HEK293 (cell line): Measurements from ENCODE around the gene KIF17.

Experiments
- CTCF ChIA-PET: fragments of 350-600 bp; formaldehyde crosslinking; extraction: SDS; loops from one replicate; lab custom pipeline; 2021; ENCODE audit warnings: antibody characterized with exemption; lab: Yijun Ruan, JAX
- POLR2A ChIA-PET: fragments of 300-600 bp; formaldehyde crosslinking; extraction: SDS; loops from one replicate; lab custom pipeline; 2020; ENCODE audit warnings: antibody characterized with exemption, inconsistent platforms; lab: Yijun Ruan, JAX
- H3K27ac ChIP-seq: fragments of 200-500 bp; sonication (Bioruptor generic); 2 replicates; pipeline ENCODE4 v1.5.1; 2014; ENCODE audit warnings: low read depth, low read length, control low read depth, inconsistent platforms; ENCODE audit errors: extremely low read depth
- H3K36me3 ChIP-seq, 2 experiments: fragments of 200-500 bp in 1 of 2; sonication (Bioruptor generic) in 1 of 2; 1 replicate in 1 of 2; 2 replicates in 1 of 2; pipeline ENCODE4 v1.5.1; 2014 to 2017; ENCODE audit warnings: inconsistent platforms in 2 of 2, low read length in 2 of 2; ENCODE audit not compliant: control insufficient read depth in 2 of 2, insufficient read depth in 1 of 2
- H3K4me1 ChIP-seq: fragments of 200-500 bp; sonication (Bioruptor generic); 2 replicates; pipeline ENCODE4 v1.5.1; 2014; ENCODE audit warnings: mild to moderate bottlenecking, low read length, inconsistent platforms; ENCODE audit not compliant: control insufficient read depth, insufficient read depth
- H3K4me3 ChIP-seq: 2 replicates; pipeline ENCODE4 v1.5.1; 2011; ENCODE audit warnings: low read depth, mild to moderate bottlenecking, control low read depth, low read length, moderate library complexity
- H3K9me3 ChIP-seq: fragments of 200-500 bp; sonication (Bioruptor generic); 2 replicates; pipeline ENCODE4 v1.5.1; 2014; ENCODE audit warnings: low read depth, low read length, inconsistent platforms; ENCODE audit not compliant: control insufficient read depth, insufficient read depth
- GFI1B ChIP-seq: fragments of 450-650 bp; formaldehyde crosslinking; IDR thresholded peaks from 2 replicates; pipeline ENCODE4 v1.5.1; 2016; ENCODE audit warnings: missing biosample characterization, missing genetic modification characterization
- GLI2 ChIP-seq: fragments of 450-650 bp; formaldehyde crosslinking; IDR thresholded peaks from 2 replicates; pipeline ENCODE4; 2017; ENCODE audit warnings: missing biosample characterization, missing genetic modification characterization, low read depth, borderline replicate concordance
- KLF7 ChIP-seq: fragments of 450-650 bp; formaldehyde crosslinking; IDR thresholded peaks from 2 replicates; pipeline ENCODE4 v1.5.1; 2016; ENCODE audit warnings: missing biosample characterization, missing genetic modification characterization, borderline replicate concordance
- KLF8 ChIP-seq: fragments of 450-650 bp; formaldehyde crosslinking; IDR thresholded peaks from 2 replicates; pipeline ENCODE4 v1.5.1; 2016; ENCODE audit warnings: missing biosample characterization, missing genetic modification characterization
- MZF1 ChIP-seq: fragments of 450-650 bp; formaldehyde crosslinking; IDR thresholded peaks from 2 replicates; pipeline ENCODE4 v1.5.1; 2017; ENCODE audit warnings: missing biosample characterization, missing genetic modification characterization, borderline replicate concordance
- OSR2 ChIP-seq: fragments of 450-650 bp; formaldehyde crosslinking; IDR thresholded peaks from 2 replicates; pipeline ENCODE4 v1.5.1; 2016; ENCODE audit warnings: missing biosample characterization, missing genetic modification characterization
- SP2 ChIP-seq: fragments of 450-650 bp; formaldehyde crosslinking; IDR thresholded peaks from 2 replicates; pipeline ENCODE4 v1.5.1; 2016; ENCODE audit warnings: missing biosample characterization, missing genetic modification characterization
- ZBTB8A ChIP-seq: fragments of 450-650 bp; formaldehyde crosslinking; IDR thresholded peaks from 2 replicates; pipeline ENCODE4 v1.5.1; 2016; ENCODE audit warnings: missing biosample characterization, missing genetic modification characterization
- ZNF174 ChIP-seq: fragments of 450-650 bp; formaldehyde crosslinking; IDR thresholded peaks from 2 replicates; pipeline ENCODE4 v1.5.0; 2017; ENCODE audit warnings: missing biosample characterization, mild to moderate bottlenecking, missing genetic modification characterization
- ZNF221 ChIP-seq: fragments of 450-650 bp; formaldehyde crosslinking; IDR thresholded peaks from 2 replicates; pipeline ENCODE4 v1.5.1; 2017; ENCODE audit warnings: missing biosample characterization, missing genetic modification characterization, borderline replicate concordance
- ZNF223 ChIP-seq: fragments of 450-650 bp; formaldehyde crosslinking; IDR thresholded peaks from 2 replicates; pipeline ENCODE4 v1.5.1; 2016; ENCODE audit warnings: missing biosample characterization, missing genetic modification characterization
- ZNF37A ChIP-seq: fragments of 450-650 bp; IDR thresholded peaks from 2 replicates; pipeline ENCODE4 v1.5.1; 2018; ENCODE audit warnings: missing biosample characterization, missing genetic modification characterization
- ZNF433 ChIP-seq: fragments of 450-650 bp; formaldehyde crosslinking; IDR thresholded peaks from 2 replicates; pipeline ENCODE4 v1.5.1; 2016; ENCODE audit warnings: missing biosample characterization, missing genetic modification characterization, low read depth
- ZNF510 ChIP-seq: fragments of 450-650 bp; formaldehyde crosslinking; IDR thresholded peaks from 2 replicates; pipeline ENCODE4 v1.5.1; 2018; ENCODE audit warnings: mild to moderate bottlenecking, missing genetic modification characterization, missing biosample characterization; ENCODE audit not compliant: insufficient replicate concordance
- ZNF555 ChIP-seq: fragments of 450-650 bp; formaldehyde crosslinking; conservative IDR thresholded peaks from 2 replicates; pipeline ENCODE4 v1.5.1; 2017; ENCODE audit warnings: missing biosample characterization, mild to moderate bottlenecking, missing genetic modification characterization, inconsistent platforms
- ZNF560 ChIP-seq: fragments of 450-650 bp; formaldehyde crosslinking; IDR thresholded peaks from 2 replicates; pipeline ENCODE4 v1.5.1; 2017; ENCODE audit warnings: missing biosample characterization, missing genetic modification characterization, borderline replicate concordance
- ZNF561 ChIP-seq: fragments of 450-650 bp; IDR thresholded peaks from 2 replicates; pipeline ENCODE4 v1.5.1; 2018; ENCODE audit warnings: missing biosample characterization, missing genetic modification characterization, borderline replicate concordance
- ZNF600 ChIP-seq: fragments of 450-650 bp; formaldehyde crosslinking; IDR thresholded peaks from 2 replicates; pipeline ENCODE4 v1.5.1; 2016; ENCODE audit warnings: missing biosample characterization, missing genetic modification characterization
- ZNF664 ChIP-seq: fragments of 450-650 bp; formaldehyde crosslinking; IDR thresholded peaks from 2 replicates; pipeline ENCODE4 v1.5.1; 2016; ENCODE audit warnings: missing biosample characterization, missing genetic modification characterization
- ZNF670 ChIP-seq: fragments of 450-650 bp; formaldehyde crosslinking; IDR thresholded peaks from 2 replicates; pipeline ENCODE4 v1.5.1; 2016; ENCODE audit warnings: missing biosample characterization, missing genetic modification characterization, low read depth
- ZNF76 ChIP-seq: fragments of 450-650 bp; formaldehyde crosslinking; IDR thresholded peaks from 2 replicates; pipeline ENCODE4; 2016; ENCODE audit warnings: low read depth, missing biosample characterization, missing genetic modification characterization, borderline replicate concordance
- ZNF792 ChIP-seq: fragments of 450-650 bp; formaldehyde crosslinking; IDR thresholded peaks from 2 replicates; pipeline ENCODE4 v1.5.1; 2016; ENCODE audit warnings: missing biosample characterization, missing genetic modification characterization
- ZSCAN30 ChIP-seq: fragments of 450-650 bp; IDR thresholded peaks from 2 replicates; pipeline ENCODE4 v1.5.1; 2018; ENCODE audit warnings: missing biosample characterization, mild to moderate bottlenecking, missing genetic modification characterization, moderate library complexity
- TF ChIP-seq, protein P1 (sequence below): fragments of 450-650 bp; formaldehyde crosslinking; IDR thresholded peaks from 2 replicates; pipeline ENCODE4 v1.5.1; 2016; ENCODE audit warnings: missing biosample characterization, missing genetic modification characterization
- TF ChIP-seq, protein P2 (sequence below): fragments of 450-650 bp; formaldehyde crosslinking; IDR thresholded peaks from 2 replicates; pipeline ENCODE4 v1.5.1; 2016; ENCODE audit warnings: missing biosample characterization, missing genetic modification characterization

KIF17 gene

DNA sequence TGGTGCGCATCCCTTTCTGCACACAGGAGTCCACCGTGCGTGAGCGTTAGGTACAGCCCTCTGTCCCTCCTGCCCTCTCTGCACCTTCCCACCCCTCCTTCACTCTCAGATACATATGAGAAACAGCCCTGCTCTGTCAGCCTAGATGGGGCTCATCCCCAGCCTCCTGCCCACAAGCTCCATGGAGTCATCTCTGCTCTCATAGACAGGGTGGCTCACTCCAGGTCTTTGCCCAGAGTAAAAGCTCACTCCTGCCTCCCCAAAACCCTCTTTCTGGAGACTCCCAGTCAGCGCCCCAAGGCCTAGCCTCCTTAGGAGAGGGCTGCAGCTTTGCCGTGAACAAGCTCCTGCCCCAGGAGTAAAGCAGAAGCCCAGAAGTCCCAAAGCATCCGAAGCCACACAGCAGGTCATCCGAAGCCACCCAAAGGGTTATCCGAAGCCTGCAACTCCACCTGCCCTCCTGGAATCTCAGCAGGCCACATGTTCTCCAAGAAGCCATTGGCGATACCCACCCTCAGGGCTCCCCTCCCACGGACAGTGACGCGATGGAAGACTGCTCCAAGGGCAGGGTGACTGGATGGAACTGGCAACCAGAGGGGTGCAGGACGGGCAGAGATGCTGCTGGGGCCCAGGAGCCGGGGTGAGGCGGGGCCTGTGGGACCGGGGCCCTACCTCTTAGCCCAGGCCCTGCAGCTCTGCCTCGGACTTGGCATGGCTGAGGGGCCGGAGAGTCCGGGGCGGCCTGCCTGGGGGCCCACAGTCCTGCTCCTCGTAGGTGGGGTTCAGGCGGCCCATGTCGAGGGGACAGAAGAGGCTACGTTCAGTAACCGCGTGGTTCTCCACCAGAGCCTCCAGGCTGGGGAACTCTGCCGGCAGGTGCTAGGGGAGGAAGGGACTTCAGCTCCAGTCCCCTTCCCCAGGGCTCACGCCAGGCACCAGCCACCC, 3.6 kb upstream of the KIF17 start (continued):
- TF ChIP-seq, protein P1, sequence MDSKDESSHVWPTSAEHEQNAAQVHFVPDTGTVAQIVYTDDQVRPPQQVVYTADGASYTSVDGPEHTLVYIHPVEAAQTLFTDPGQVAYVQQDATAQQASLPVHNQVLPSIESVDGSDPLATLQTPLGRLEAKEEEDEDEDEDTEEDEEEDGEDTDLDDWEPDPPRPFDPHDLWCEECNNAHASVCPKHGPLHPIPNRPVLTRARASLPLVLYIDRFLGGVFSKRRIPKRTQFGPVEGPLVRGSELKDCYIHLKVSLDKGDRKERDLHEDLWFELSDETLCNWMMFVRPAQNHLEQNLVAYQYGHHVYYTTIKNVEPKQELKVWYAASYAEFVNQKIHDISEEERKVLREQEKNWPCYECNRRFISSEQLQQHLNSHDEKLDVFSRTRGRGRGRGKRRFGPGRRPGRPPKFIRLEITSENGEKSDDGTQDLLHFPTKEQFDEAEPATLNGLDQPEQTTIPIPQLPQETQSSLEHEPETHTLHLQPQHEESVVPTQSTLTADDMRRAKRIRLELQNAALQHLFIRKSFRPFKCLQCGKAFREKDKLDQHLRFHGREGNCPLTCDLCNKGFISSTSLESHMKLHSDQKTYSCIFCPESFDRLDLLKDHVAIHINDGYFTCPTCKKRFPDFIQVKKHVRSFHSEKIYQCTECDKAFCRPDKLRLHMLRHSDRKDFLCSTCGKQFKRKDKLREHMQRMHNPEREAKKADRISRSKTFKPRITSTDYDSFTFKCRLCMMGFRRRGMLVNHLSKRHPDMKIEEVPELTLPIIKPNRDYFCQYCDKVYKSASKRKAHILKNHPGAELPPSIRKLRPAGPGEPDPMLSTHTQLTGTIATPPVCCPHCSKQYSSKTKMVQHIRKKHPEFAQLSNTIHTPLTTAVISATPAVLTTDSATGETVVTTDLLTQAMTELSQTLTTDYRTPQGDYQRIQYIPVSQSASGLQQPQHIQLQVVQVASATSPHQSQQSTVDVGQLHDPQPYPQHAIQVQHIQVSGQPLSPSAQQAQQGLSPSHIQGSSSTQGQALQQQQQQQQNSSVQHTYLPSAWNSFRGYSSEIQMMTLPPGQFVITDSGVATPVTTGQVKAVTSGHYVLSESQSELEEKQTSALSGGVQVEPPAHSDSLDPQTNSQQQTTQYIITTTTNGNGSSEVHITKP (tag by site-specific recombination): no peak
- TF ChIP-seq ZNF555 (tag by site-specific recombination) (no peak), KLF7 (tag by site-specific recombination) (no peak), ZNF664 (tag by site-specific recombination) (no peak), SP2 (tag by site-specific recombination) (no peak)

DNA sequence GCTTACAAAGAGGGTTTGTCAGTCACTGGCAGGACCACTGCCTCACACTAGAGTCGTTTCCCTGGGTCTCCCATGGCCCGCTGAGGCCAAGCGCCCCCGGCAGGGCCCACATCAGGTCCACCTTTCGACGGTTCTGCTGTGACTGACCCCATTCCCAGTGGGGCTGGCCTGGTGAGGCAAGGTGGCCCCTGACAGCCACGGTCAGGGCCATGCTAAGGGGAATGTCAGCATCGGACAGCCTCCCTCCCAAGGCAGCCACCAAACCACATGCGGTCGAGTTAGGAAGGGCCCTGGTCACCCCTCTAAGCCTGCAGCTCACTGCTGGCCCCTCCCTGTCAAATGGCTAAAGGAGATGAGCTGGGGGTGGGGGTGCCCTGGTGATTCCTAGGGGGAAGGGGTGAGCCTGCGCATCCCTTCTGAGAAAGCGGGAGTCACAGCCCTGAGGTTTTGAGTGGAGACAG, 2.9 kb upstream of the KIF17 start:
- Histone ChIP-seq H3K36me3 (no peaks in the 10 kb centered on the region), H3K9me3 (no peaks in the 10 kb centered on the region)
- TF ChIP-seq ZNF223 (tag by site-specific recombination) (no peak), OSR2 (tag by site-specific recombination) (no peak), ZNF561 (no peak), GLI2 (tag by site-specific recombination) (no peak), ZNF670 (tag by site-specific recombination) (no peak), MZF1 (tag by site-specific recombination) (no peak), GFI1B (tag by site-specific recombination) (no peak), ZNF174 (no peak), ZNF221 (tag by site-specific recombination) (no peak), ZNF600 (tag by site-specific recombination) (no peak), ZSCAN30 (no peak), ZNF433 (no peak), ZNF510 (no peak), KLF8 (tag by site-specific recombination) (no peak), ZNF76 (tag by site-specific recombination) (no peak), ZNF792 (tag by site-specific recombination) (no peak), ZNF560 (tag by site-specific recombination) (no peak), ZBTB8A (tag by site-specific recombination) (no peak), ZNF37A (no peak)
- TF ChIP-seq, protein P2, sequence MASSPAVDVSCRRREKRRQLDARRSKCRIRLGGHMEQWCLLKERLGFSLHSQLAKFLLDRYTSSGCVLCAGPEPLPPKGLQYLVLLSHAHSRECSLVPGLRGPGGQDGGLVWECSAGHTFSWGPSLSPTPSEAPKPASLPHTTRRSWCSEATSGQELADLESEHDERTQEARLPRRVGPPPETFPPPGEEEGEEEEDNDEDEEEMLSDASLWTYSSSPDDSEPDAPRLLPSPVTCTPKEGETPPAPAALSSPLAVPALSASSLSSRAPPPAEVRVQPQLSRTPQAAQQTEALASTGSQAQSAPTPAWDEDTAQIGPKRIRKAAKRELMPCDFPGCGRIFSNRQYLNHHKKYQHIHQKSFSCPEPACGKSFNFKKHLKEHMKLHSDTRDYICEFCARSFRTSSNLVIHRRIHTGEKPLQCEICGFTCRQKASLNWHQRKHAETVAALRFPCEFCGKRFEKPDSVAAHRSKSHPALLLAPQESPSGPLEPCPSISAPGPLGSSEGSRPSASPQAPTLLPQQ: no peak
- TF ChIP-seq, all 188 proteins: peak for 0
- Histone ChIP-seq H3K4me3 (no peak overlapping the region), H3K27ac (no peak overlapping the region), H3K4me1 (no peaks in the 10 kb centered on the region)
- ChIA-PET POLR2A (interaction anchor here (0.6 kb wide), 1 partner anchor 628 kb away, joined by 5 read pairs; no protein-coding TSS in a partner anchor), CTCF (no interaction called here)
